Tibial nerve (tissue), 4 donors: ENCODE results near the gene NDUFV3.
"Not testable (repeated sequence)": the region's sequence is repeated elsewhere in the genome, so short reads cannot be mapped to it uniquely, and the experiment has no call there.

Experiments used
- CTCF ChIP-seq, 5 experiments: fragments of 200-600 bp in 3 of 5; fragments of 450-650 bp in 2 of 5; sonication (generic) in 3 of 5; IDR thresholded peaks; one replicate each; pipeline ENCODE4 v1.5.1; 2016 to 2019; ENCODE audit warnings: antibody characterized with exemption in 5 of 5, mild to moderate bottlenecking in 3 of 5, moderate library complexity in 2 of 5
- EP300 ChIP-seq, 2 donors: sonication (generic); formaldehyde crosslinking; IDR thresholded peaks; one replicate each; pipeline ENCODE4 v1.6.1; 2017; ENCODE audit warnings: antibody characterized with exemption in 2 of 2, mild to moderate bottlenecking in 1 of 2
- POLR2A ChIP-seq, 2 donors: fragments of 450-650 bp; IDR thresholded peaks; one replicate each; pipeline ENCODE4 v1.6.1; 2017; ENCODE audit warnings: antibody characterized with exemption in 2 of 2, mild to moderate bottlenecking in 2 of 2, moderate library complexity in 2 of 2

- TF ChIP-seq CTCF, POLR2A, EP300 (IDR thresholded peaks at IDR 0.05): not testable (repeated sequence)
Measured at GRCh38 chr21:42949094-42949755, 56.1 kb downstream of the NDUFV3 start.
